Measurements from ENCODE around the gene AADAC. TPM values are rescaled to one million over a fixed set of nuclear protein-coding genes. Genes with fewer than 3 reads are reported as not detected.
A peak's percentile ranks its signal among the peaks of the same experiment; 100 is the strongest.

The AADAC gene
- total and polyA plus RNA-seq, 2 experiments from 2014 or later, result 47.8 to 94.0 TPM

- no peaks in the 10 kb centered on the region for H3K79me2 ChIP-seq
- H3K36me3 ChIP-seq (replicated peaks; ENCODE audit: insufficient read depth, low read depth), result no peaks in the 10 kb centered on the region
- H3K4me1 ChIP-seq (ENCODE audit: insufficient read depth), result peaks cover 10% of the 10 kb centered on the region
- peak overlapping the region; percentile 11 for H2AFZ ChIP-seq
- no peaks in the 10 kb centered on the region for H3K9me3 ChIP-seq (ENCODE audit: low read depth)
- H4K20me1 ChIP-seq (ENCODE audit: insufficient read depth, poor library complexity, severe bottlenecking), result no peaks in the 10 kb centered on the region
- no peak overlapping the region for H3K27ac ChIP-seq
- H3K9me2 ChIP-seq (replicated peaks; ENCODE audit: insufficient read depth), result no peaks in the 10 kb centered on the region
- H3K4me3 ChIP-seq, result no peak overlapping the region
- no peaks in the 10 kb centered on the region for H3K27me3 ChIP-seq
- 81% methylated on average over 4 of the region's 4 CpGs for WGBS (ENCODE audit: low lambda C conversion rate, missing lambda C conversion rate)
- no peak for TF ChIP-seq EZH2phosphoT487 (IDR thresholded peaks at IDR 0.05; ENCODE audit: low read depth, severe bottlenecking, unreplicated experiment)
- TF ChIP-seq CTCF (IDR thresholded peaks at IDR 0.05; ENCODE audit: poor library complexity), result no peak
- no peak overlapping the region for H3K4me2 ChIP-seq
- DNase-seq (ENCODE audit: low spot score), result no peak
Measured at GRCh38 chr3:151775314-151776258, 38.3 kb upstream of the AADAC start.

GRCh38 chr3:151776259-151776740 lies 37.6 kb upstream of the AADAC start:
- no peak overlapping the region for H3K27ac ChIP-seq
- DNase-seq (ENCODE audit: low spot score), result no peak
- WGBS (ENCODE audit: low lambda C conversion rate, missing lambda C conversion rate), result 80% methylated on average over 1 of the region's 1 CpG

GRCh38 chr3:151777880-151778279 lies 36.0 kb upstream of the AADAC start:
- WGBS (ENCODE audit: low lambda C conversion rate, missing lambda C conversion rate), result 65% methylated on average over 2 of the region's 2 CpGs
- no peaks in the 10 kb centered on the region for H3K9me2 ChIP-seq (replicated peaks; ENCODE audit: insufficient read depth)

More at GRCh38 chr3:151776259-151776740, 37.6 kb upstream of the AADAC start:
- Histone ChIP-seq H3K4me2 (no peak overlapping the region), H4K20me1 (ENCODE audit: insufficient read depth, poor library complexity, severe bottlenecking) (no peaks in the 10 kb centered on the region), H3K4me1 (ENCODE audit: insufficient read depth) (peaks cover 2% of the 10 kb centered on the region), H3K27me3 (no peaks in the 10 kb centered on the region), H2AFZ (no peak overlapping the region), H3K36me3 (replicated peaks; ENCODE audit: insufficient read depth, low read depth) (no peaks in the 10 kb centered on the region), H3K9me3 (ENCODE audit: low read depth) (no peaks in the 10 kb centered on the region), H3K79me2 (no peaks in the 10 kb centered on the region), H3K9me2 (replicated peaks; ENCODE audit: insufficient read depth) (no peaks in the 10 kb centered on the region), H3K4me3 (no peak overlapping the region)
- TF ChIP-seq CTCF (IDR thresholded peaks at IDR 0.05; ENCODE audit: poor library complexity), result no peak
- no peak for TF ChIP-seq EZH2 (IDR thresholded peaks at IDR 0.05; ENCODE audit: borderline replicate concordance)
- no peak for TF ChIP-seq EZH2phosphoT487 (IDR thresholded peaks at IDR 0.05; ENCODE audit: low read depth, severe bottlenecking, unreplicated experiment)

More at GRCh38 chr3:151777880-151778279, 36.0 kb upstream of the AADAC start:
- H3K36me3 ChIP-seq (replicated peaks; ENCODE audit: insufficient read depth, low read depth), result no peaks in the 10 kb centered on the region
- H3K4me1 ChIP-seq (ENCODE audit: insufficient read depth), result no peaks in the 10 kb centered on the region
- TF ChIP-seq EZH2 (IDR thresholded peaks at IDR 0.05; ENCODE audit: borderline replicate concordance) (no peak), CTCF (IDR thresholded peaks at IDR 0.05; ENCODE audit: poor library complexity) (no peak), EZH2phosphoT487 (IDR thresholded peaks at IDR 0.05; ENCODE audit: low read depth, severe bottlenecking, unreplicated experiment) (no peak)
- H3K27me3 ChIP-seq, result no peaks in the 10 kb centered on the region
- no peak overlapping the region for H2AFZ ChIP-seq
- no peak overlapping the region for H3K4me3 ChIP-seq
- no peaks in the 10 kb centered on the region for H3K9me3 ChIP-seq (ENCODE audit: low read depth)
- no peaks in the 10 kb centered on the region for H3K79me2 ChIP-seq
- no peak for DNase-seq (ENCODE audit: low spot score)
- no peaks in the 10 kb centered on the region for H4K20me1 ChIP-seq (ENCODE audit: insufficient read depth, poor library complexity, severe bottlenecking)
- no peak overlapping the region for H3K27ac ChIP-seq
- H3K4me2 ChIP-seq, result no peak overlapping the region
